Osteocyte (in vitro differentiated cells): ENCODE results near the gene MNS1. TPM values are rescaled to one million over a fixed set of nuclear protein-coding genes. Genes with fewer than 3 reads are reported as not detected.

ENCODE experiments used
- DNase-seq: peaks from one replicate; pipeline ENCODE4 v3.0.0; 2021; ENCODE audit warnings: mixed read lengths; ENCODE audit not compliant: unreplicated experiment; ENCODE audit errors: extremely low spot score
- H3K27ac Mint-ChIP-seq: one replicate; pipeline ENCODE4 v1.8.0; 2021; ENCODE audit warnings: mild to moderate bottlenecking, mixed read lengths; ENCODE audit not compliant: unreplicated experiment
- H3K27me3 Mint-ChIP-seq: one replicate; pipeline ENCODE4 v1.8.0; 2021; ENCODE audit warnings: mixed read lengths; ENCODE audit not compliant: unreplicated experiment
- H3K36me3 Mint-ChIP-seq: one replicate; pipeline ENCODE4 v1.8.0; 2021; ENCODE audit warnings: mixed read lengths; ENCODE audit not compliant: unreplicated experiment
- H3K4me1 Mint-ChIP-seq: one replicate; pipeline ENCODE4 v1.8.0; 2021; ENCODE audit warnings: mixed read lengths; ENCODE audit not compliant: unreplicated experiment
- H3K4me3 Mint-ChIP-seq: one replicate; pipeline ENCODE4 v1.8.0; 2021; ENCODE audit warnings: mild to moderate bottlenecking, moderate library complexity, mixed read lengths; ENCODE audit not compliant: unreplicated experiment
- H3K9me3 Mint-ChIP-seq: one replicate; pipeline ENCODE4 v1.8.0; 2021; ENCODE audit warnings: mixed read lengths; ENCODE audit not compliant: unreplicated experiment
- CTCF ChIP-seq: fragments of 200-600 bp; sonication (generic); IDR thresholded peaks from 2 replicates; pipeline ENCODE4 v1.5.0; 2021; ENCODE audit warnings: antibody characterized with exemption, mild to moderate bottlenecking, moderate library complexity
- total RNA-seq: library from RNA; stranded (reverse); gene quantifications from 2 replicates; pipeline ENCODE4 v1.2.1, GENCODE V29; 2021

The MNS1 gene
- total RNA-seq, 1 donor from 2014 or later, result 2.5 TPM

DNA sequence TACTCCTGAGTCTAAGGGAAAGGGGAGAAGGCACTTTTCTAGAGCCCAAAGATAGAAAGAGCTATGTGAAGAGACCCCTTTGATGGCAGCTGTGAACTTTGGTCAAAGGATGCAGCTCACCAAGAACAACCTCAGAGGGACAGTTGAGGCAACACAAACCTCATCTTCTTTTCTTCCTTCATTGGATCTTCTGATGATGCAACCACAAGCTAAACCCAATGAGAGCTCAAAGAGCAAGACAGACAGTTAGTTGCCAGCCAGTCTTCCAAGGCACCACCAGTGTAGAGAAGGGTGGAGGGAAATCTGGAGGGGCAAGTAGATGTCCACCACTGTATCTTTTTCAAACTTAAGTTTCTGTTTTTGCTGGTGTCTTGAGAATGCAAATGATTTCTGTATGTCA lies 10.4 kb upstream of the MNS1 start:
- Mint-ChIP-seq H3K4me3 (no peak overlapping the region), H3K27me3 (peaks cover 46% of the 10 kb centered on the region), H3K9me3 (peaks cover 5% of the 10 kb centered on the region), H3K4me1 (no peaks in the 10 kb centered on the region), H3K27ac (no peak overlapping the region), H3K36me3 (no peaks in the 10 kb centered on the region)
- TF ChIP-seq CTCF, result no peak
- DNase-seq, result no peak

GRCh38 chr15:56473017-56473416 lies 8.1 kb upstream of the MNS1 start:
- Mint-ChIP-seq H3K9me3 (peaks cover under 1% of the 10 kb centered on the region), H3K36me3 (no peaks in the 10 kb centered on the region), H3K4me1 (no peaks in the 10 kb centered on the region), H3K27me3 (peaks cover 52% of the 10 kb centered on the region), H3K4me3 (no peak overlapping the region), H3K27ac (no peak overlapping the region)
- DNase-seq, result no peak
- TF ChIP-seq CTCF, result no peak

- H3K4me1 Mint-ChIP-seq, result no peaks in the 10 kb centered on the region
- no peak overlapping the region for H3K4me3 Mint-ChIP-seq
Measured at GRCh38 chr15:56472278-56472677, 7.3 kb upstream of the MNS1 start.

DNA sequence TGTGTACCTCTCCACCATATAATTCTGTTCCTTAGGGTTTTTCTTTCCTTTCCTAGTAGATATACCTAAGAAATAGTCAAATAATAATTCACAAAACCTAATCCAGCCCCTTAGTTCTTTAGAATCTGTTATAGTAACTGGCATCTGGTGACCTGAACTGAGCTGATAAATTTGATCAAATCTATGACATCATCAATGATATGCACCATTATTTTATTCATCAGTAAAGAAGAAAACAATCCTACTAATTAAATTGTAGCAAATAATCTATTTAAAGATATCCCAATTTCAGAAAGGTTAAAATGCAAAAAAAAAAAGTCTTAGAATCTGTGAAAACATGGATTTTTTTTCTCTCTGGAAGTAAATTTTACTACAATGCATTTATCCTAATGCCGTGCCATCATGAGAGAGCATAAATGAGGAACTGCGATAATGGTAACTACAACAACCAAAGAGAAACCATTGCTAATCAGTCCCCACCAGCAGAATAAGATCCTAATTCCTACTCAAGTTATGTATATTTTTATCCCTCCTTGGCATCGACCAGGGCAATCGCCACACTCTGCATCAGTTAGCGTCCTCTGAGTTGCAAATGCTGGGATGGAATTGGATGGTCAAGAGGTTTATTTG lies 6.6 kb upstream of the MNS1 start:
- H3K9me3 Mint-ChIP-seq, result no peaks in the 10 kb centered on the region
- peaks cover 52% of the 10 kb centered on the region for H3K27me3 Mint-ChIP-seq
- no peaks in the 10 kb centered on the region for H3K36me3 Mint-ChIP-seq
- H3K4me3 Mint-ChIP-seq, result no peak overlapping the region
- no peak overlapping the region for H3K27ac Mint-ChIP-seq
- no peaks in the 10 kb centered on the region for H3K4me1 Mint-ChIP-seq
- DNase-seq, result no peak
- TF ChIP-seq CTCF, result no peak

More at GRCh38 chr15:56472278-56472677, 7.3 kb upstream of the MNS1 start:
- Mint-ChIP-seq H3K27me3 (peaks cover 51% of the 10 kb centered on the region), H3K9me3 (no peaks in the 10 kb centered on the region), H3K36me3 (no peaks in the 10 kb centered on the region), H3K27ac (no peak overlapping the region)
- no peak for TF ChIP-seq CTCF
- DNase-seq, result no peak

DNA sequence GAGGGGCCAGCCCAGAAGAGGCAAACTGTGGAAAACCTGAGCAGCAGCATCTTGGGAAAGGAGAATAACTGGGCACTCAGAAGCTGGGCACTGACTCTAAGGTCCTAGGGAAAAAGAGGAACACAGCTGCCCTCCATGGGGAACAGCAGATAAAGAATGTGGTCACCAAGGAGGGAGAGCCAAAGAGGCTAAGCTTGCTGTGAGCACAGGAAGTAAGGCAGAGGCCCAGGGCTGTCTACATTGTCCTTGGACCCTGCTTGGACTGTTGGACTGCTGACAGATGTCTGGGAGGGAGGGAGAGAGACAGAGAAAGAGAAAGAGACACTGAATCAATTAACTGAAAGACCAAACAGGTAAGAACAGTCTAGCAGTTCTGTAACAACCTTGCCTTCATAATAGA lies 4.5 kb upstream of the MNS1 start:
- H3K27ac Mint-ChIP-seq, result no peak overlapping the region
- peaks cover 46% of the 10 kb centered on the region for H3K27me3 Mint-ChIP-seq
- H3K4me1 Mint-ChIP-seq, result peaks cover 4% of the 10 kb centered on the region
- H3K9me3 Mint-ChIP-seq, result no peaks in the 10 kb centered on the region
- TF ChIP-seq CTCF, result no peak
- no peak overlapping the region for H3K4me3 Mint-ChIP-seq
- DNase-seq, result no peak
- no peaks in the 10 kb centered on the region for H3K36me3 Mint-ChIP-seq
